Endothelial cell of umbilical vein (primary cell): ENCODE data around the gene USH2A.

Experiments used
- CTCF ChIP-seq, 2 donors: IDR thresholded peaks; 1 replicate in 1 of 2; 2 replicates in 1 of 2; pipeline ENCODE4 v1.5.1; 2011; ENCODE audit warnings: low read length in 2 of 2, mild to moderate bottlenecking in 2 of 2, moderate library complexity in 2 of 2, control low read depth in 1 of 2, inconsistent platforms in 1 of 2, low read depth in 1 of 2; ENCODE audit not compliant: insufficient read depth in 1 of 2; ENCODE audit errors: extremely low read depth in 1 of 2
- EZH2 ChIP-seq: IDR thresholded peaks from 2 replicates; pipeline ENCODE4 v1.6.1; 2012; ENCODE audit warnings: borderline replicate concordance, low read depth, mild to moderate bottlenecking, moderate library complexity, low read length, inconsistent platforms; ENCODE audit not compliant: severe bottlenecking
- FOS ChIP-seq: IDR thresholded peaks from 2 replicates; pipeline ENCODE4 v1.6.1; 2011; ENCODE audit warnings: mild to moderate bottlenecking, low read length, moderate library complexity, borderline replicate concordance; ENCODE audit not compliant: insufficient read depth
- GATA2 ChIP-seq: IDR thresholded peaks from 2 replicates; pipeline ENCODE4 v1.7.0; 2011; ENCODE audit warnings: low read depth, mild to moderate bottlenecking, moderate library complexity, mixed read lengths, low read length; ENCODE audit not compliant: insufficient read length, insufficient read depth
- JUN ChIP-seq: IDR thresholded peaks from 2 replicates; pipeline ENCODE4 v1.6.1; 2011; ENCODE audit warnings: borderline replicate concordance, low read depth; ENCODE audit not compliant: insufficient read length, insufficient read depth
- MAX ChIP-seq: IDR thresholded peaks from 2 replicates; pipeline ENCODE4 v1.6.1; 2011; ENCODE audit not compliant: insufficient read depth, insufficient read length
- MYC ChIP-seq: IDR thresholded peaks from one replicate; pipeline ENCODE4 v1.6.1; 2011; ENCODE audit warnings: mild to moderate bottlenecking, low read depth, low read length
- POLR2A ChIP-seq: IDR thresholded peaks from 2 replicates; pipeline ENCODE4 v1.6.1; 2012; ENCODE audit warnings: low read depth, mild to moderate bottlenecking, control low read depth, low read length
- POLR2AphosphoS5 ChIP-seq: IDR thresholded peaks from 2 replicates; pipeline ENCODE4 v1.6.1; 2012; ENCODE audit warnings: low read depth, mild to moderate bottlenecking, control low read depth, low read length, moderate library complexity; ENCODE audit not compliant: insufficient read depth

GRCh38 chr1:215710899-215711225 is 712.4 kb downstream of the USH2A start:
- TF ChIP-seq CTCF (IDR thresholded peaks at IDR 0.05; ENCODE audit: extremely low read depth in 1 of 2, insufficient read depth in 1 of 2, low read depth in 1 of 2, low read length in 2 of 2): no peak
- TF ChIP-seq POLR2A: no peak
- no peak for TF ChIP-seq EZH2
- TF ChIP-seq GATA2: no peak
- TF ChIP-seq POLR2AphosphoS5: no peak
- no peak for TF ChIP-seq FOS
- no peak for TF ChIP-seq MYC
- TF ChIP-seq MAX: no peak
- no peak for TF ChIP-seq JUN
